Endothelial cell of umbilical vein (primary cell): ENCODE measurements around the gene VWA1.

Experiments
- CTCF ChIP-seq, 2 donors: IDR thresholded peaks; 1 replicate in 1 of 2; 2 replicates in 1 of 2; pipeline ENCODE4 v1.5.1; 2011; ENCODE audit warnings: low read length in 2 of 2, mild to moderate bottlenecking in 2 of 2, moderate library complexity in 2 of 2, control low read depth in 1 of 2, inconsistent platforms in 1 of 2, low read depth in 1 of 2; ENCODE audit not compliant: insufficient read depth in 1 of 2; ENCODE audit errors: extremely low read depth in 1 of 2
- EZH2 ChIP-seq: IDR thresholded peaks from 2 replicates; pipeline ENCODE4 v1.6.1; 2012; ENCODE audit warnings: borderline replicate concordance, low read depth, mild to moderate bottlenecking, moderate library complexity, low read length, inconsistent platforms; ENCODE audit not compliant: severe bottlenecking
- JUN ChIP-seq: IDR thresholded peaks from 2 replicates; pipeline ENCODE4 v1.6.1; 2011; ENCODE audit warnings: borderline replicate concordance, low read depth; ENCODE audit not compliant: insufficient read length, insufficient read depth
- POLR2AphosphoS5 ChIP-seq: IDR thresholded peaks from 2 replicates; pipeline ENCODE4 v1.6.1; 2012; ENCODE audit warnings: low read depth, mild to moderate bottlenecking, control low read depth, low read length, moderate library complexity; ENCODE audit not compliant: insufficient read depth

GRCh38 chr1:1397839-1398523 is 37.5 kb upstream of the VWA1 start:
- TF ChIP-seq EZH2 (no peak), CTCF (IDR thresholded peaks at IDR 0.05; ENCODE audit: extremely low read depth in 1 of 2, insufficient read depth in 1 of 2, low read depth in 1 of 2, low read length in 2 of 2) (no peak), POLR2AphosphoS5 (no peak), JUN (no peak)
